PC-3 (cell line): Measurements from ENCODE around the gene TAP2. TPM values are rescaled to one million over a fixed set of nuclear protein-coding genes. Genes with fewer than 3 reads are reported as not detected.

ENCODE experiments used
- ATAC-seq: fragments of 200-7000 bp; cut with Tn5 transposase; 2 replicates; pipeline ENCODE4 v1.9.1; 2020; ENCODE audit warnings: mild to moderate bottlenecking, moderate library complexity
- BruUV-seq: library from RNA; stranded (reverse); fragments of 400-500 nt; replicated peaks from 2 replicates; lab custom pipeline; 2021; lab: Mats Ljungman, UMichigan
- CTCF ChIA-PET: fragments of 300-600 bp; sonication (Branson Sonifier 250); formaldehyde crosslinking; loops from one replicate; lab custom pipeline; 2022; ENCODE audit warnings: antibody characterized with exemption; lab: Charles Lee
- POLR2A ChIA-PET: fragments of 300-600 bp; sonication (Branson Sonifier 250); formaldehyde crosslinking; loops from one replicate; lab custom pipeline; 2022; ENCODE audit warnings: antibody characterized with exemption; ENCODE audit not compliant: unreplicated experiment; lab: Charles Lee
- DNase-seq: peaks from one replicate; pipeline ENCODE4 v3.0.0-alpha.2; 2015
- H2AFZ ChIP-seq: fragments of 300-600 bp; sonication (generic); 2 replicates; pipeline ENCODE4 v1.6.0; 2016; ENCODE audit warnings: antibody characterized with exemption, low read length
- H3F3A ChIP-seq: fragments of 300-600 bp; sonication (generic); one replicate; pipeline ENCODE4 v1.6.0; 2017; ENCODE audit warnings: antibody characterized with exemption, low read length, control low read depth, mild to moderate bottlenecking; ENCODE audit not compliant: unreplicated experiment
- H3K27ac ChIP-seq: fragments of 300-600 bp; sonication (generic); 2 replicates; pipeline ENCODE4 v1.5.1; 2016; ENCODE audit warnings: mild to moderate bottlenecking, low read length
- H3K27me3 ChIP-seq: fragments of 300-600 bp; sonication (generic); 2 replicates; pipeline ENCODE4 v1.6.1; 2016; ENCODE audit warnings: low read length, mixed read lengths
- H3K36me3 ChIP-seq: fragments of 300-600 bp; sonication (generic); 2 replicates; pipeline ENCODE4 v1.6.1; 2016; ENCODE audit warnings: low read depth, mixed run types, low read length, mixed read lengths
- H3K4me1 ChIP-seq: fragments of 300-600 bp; sonication (generic); 2 replicates; pipeline ENCODE4 v1.5.1; 2016; ENCODE audit warnings: low read length; ENCODE audit not compliant: insufficient read depth
- H3K4me2 ChIP-seq: fragments of 300-600 bp; sonication (generic); 2 replicates; pipeline ENCODE4 v1.6.0; 2016; ENCODE audit warnings: low read length
- H3K4me3 ChIP-seq: fragments of 300-600 bp; sonication (generic); 2 replicates; pipeline ENCODE4 v1.5.1; 2016; ENCODE audit warnings: mild to moderate bottlenecking, low read length, mixed read lengths
- H3K79me2 ChIP-seq: fragments of 300-600 bp; sonication (generic); 2 replicates; pipeline ENCODE4 v1.6.1; 2017; ENCODE audit warnings: low read length, mixed read lengths
- H3K9ac ChIP-seq: fragments of 300-600 bp; sonication (generic); 2 replicates; pipeline ENCODE4 v1.6.0; 2016; ENCODE audit warnings: mild to moderate bottlenecking, low read length
- H3K9me2 ChIP-seq: fragments of 300-600 bp; sonication (generic); replicated peaks from 2 replicates; pipeline ENCODE4 v1.6.1; 2016; ENCODE audit warnings: mixed run types, low read length, mixed read lengths
- H3K9me3 ChIP-seq: fragments of 300-600 bp; sonication (generic); 2 replicates; pipeline ENCODE4 v1.6.1; 2016; ENCODE audit warnings: low read length, mixed read lengths
- H4K20me1 ChIP-seq: fragments of 300-600 bp; sonication (generic); 2 replicates; pipeline ENCODE4 v1.6.1; 2016; ENCODE audit warnings: low read length, mixed read lengths
- EZH2 ChIP-seq: fragments of 300-600 bp; sonication (generic); IDR thresholded peaks from one replicate; pipeline ENCODE4 v1.6.1; 2017; ENCODE audit warnings: antibody characterized with exemption, mild to moderate bottlenecking, low read length; ENCODE audit not compliant: unreplicated experiment
- EZH2phosphoT487 ChIP-seq: fragments of 300-600 bp; sonication (generic); IDR thresholded peaks from 2 replicates; pipeline ENCODE4 v1.6.1; 2018; ENCODE audit warnings: mild to moderate bottlenecking, antibody characterized with exemption, low read length, borderline replicate concordance
- intact Hi-C: fragments of 100-400 bp; cut with micrococcal nuclease; formaldehyde crosslinking; loops from 2 replicates; pipeline ENCODE4 v1.9.0; 2023
- total RNA-seq: library from RNA; depleted of rRNA; stranded (reverse); fragments of >200 nt; gene quantifications from 2 replicates; pipeline ENCODE4 v1.2.3, GENCODE V29; 2014
- TF ChIP-seq, protein P1 (sequence below): fragments of 300-600 bp; sonication (generic); conservative IDR thresholded peaks from 2 replicates; pipeline ENCODE4 v1.5.1; 2017; ENCODE audit warnings: antibody characterized with exemption, low read depth, mild to moderate bottlenecking, low read length

Gene TAP2
- total RNA-seq, 1 experiment from 2014 or later, result 93.0 TPM

DNA sequence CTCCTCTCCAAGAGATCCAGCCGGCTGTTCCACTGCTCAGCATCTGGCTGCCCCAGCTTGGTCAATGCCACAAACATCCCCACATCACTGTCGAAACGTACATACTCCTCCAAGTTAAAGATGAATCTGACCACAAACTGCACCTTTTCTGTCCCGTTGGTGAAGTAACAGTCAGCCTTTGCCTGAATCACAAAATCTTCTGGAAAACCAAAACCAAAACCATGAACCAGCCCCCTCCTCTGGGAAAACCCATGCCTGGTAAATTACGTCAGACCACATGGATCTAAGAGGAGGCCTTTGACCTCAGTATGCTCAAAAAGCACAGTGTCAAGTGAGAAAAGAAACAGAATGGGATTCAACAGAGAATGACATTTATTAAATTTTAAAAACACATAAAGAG, 23.4 kb downstream of the TAP2 start:
- DNase-seq (no peak), ATAC-seq (no peak)
- ChIA-PET CTCF (no interaction called here), POLR2A (no interaction called here)
- no peak overlapping the region for H3K9ac ChIP-seq
- peaks cover 18% of the 10 kb centered on the region for H3K4me1 ChIP-seq
- no peak overlapping the region for H3K27ac ChIP-seq
- H3K36me3 ChIP-seq, result no peaks in the 10 kb centered on the region
- no peak overlapping the region for H2AFZ ChIP-seq
- intact Hi-C loops, result no loop called here
- H3K9me3 ChIP-seq, result no peaks in the 10 kb centered on the region
- H3K79me2 ChIP-seq, result no peaks in the 10 kb centered on the region
- no TSS peak for BruUV-seq
- H3K4me3 ChIP-seq, result no peak overlapping the region
- no peak overlapping the region for H3K4me2 ChIP-seq
- no peaks in the 10 kb centered on the region for H4K20me1 ChIP-seq
- H3K27me3 ChIP-seq, result 0 out of 2 replicates have a peak, but pooled peaks cover 3% of the 10 kb centered on the region
- no peaks in the 10 kb centered on the region for H3K9me2 ChIP-seq
- TF ChIP-seq, protein P1, sequence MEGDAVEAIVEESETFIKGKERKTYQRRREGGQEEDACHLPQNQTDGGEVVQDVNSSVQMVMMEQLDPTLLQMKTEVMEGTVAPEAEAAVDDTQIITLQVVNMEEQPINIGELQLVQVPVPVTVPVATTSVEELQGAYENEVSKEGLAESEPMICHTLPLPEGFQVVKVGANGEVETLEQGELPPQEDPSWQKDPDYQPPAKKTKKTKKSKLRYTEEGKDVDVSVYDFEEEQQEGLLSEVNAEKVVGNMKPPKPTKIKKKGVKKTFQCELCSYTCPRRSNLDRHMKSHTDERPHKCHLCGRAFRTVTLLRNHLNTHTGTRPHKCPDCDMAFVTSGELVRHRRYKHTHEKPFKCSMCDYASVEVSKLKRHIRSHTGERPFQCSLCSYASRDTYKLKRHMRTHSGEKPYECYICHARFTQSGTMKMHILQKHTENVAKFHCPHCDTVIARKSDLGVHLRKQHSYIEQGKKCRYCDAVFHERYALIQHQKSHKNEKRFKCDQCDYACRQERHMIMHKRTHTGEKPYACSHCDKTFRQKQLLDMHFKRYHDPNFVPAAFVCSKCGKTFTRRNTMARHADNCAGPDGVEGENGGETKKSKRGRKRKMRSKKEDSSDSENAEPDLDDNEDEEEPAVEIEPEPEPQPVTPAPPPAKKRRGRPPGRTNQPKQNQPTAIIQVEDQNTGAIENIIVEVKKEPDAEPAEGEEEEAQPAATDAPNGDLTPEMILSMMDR, result no peak
- TF ChIP-seq EZH2 (no peak), EZH2phosphoT487 (no peak)
- no peaks in the 10 kb centered on the region for H3F3A ChIP-seq

DNA sequence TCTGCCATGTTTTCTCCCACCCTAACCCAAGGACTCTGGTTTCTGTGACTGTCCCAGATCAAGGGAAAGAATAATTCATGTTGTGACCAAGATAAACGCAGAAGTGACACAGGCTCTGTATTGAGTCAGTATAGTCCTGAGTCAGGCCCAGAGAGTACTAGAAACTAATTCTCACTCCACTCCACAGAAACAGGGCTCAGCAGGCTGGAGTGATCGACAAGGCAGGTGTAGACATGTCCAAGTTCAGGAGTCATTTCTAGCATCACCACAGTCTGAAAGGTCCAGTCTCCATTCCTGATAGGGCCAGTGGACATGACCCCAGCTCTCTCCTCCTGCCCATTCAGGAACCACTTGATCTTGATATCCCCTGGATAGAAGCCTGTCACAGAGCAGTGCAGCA, 24.4 kb downstream of the TAP2 start:
- Histone ChIP-seq H3K4me2 (no peak overlapping the region), H3K79me2 (no peaks in the 10 kb centered on the region), H3K36me3 (no peaks in the 10 kb centered on the region), H3K9me3 (no peaks in the 10 kb centered on the region), H2AFZ (no peak overlapping the region), H3K4me3 (no peak overlapping the region), H3K9me2 (no peaks in the 10 kb centered on the region), H4K20me1 (no peaks in the 10 kb centered on the region), H3K4me1 (peaks cover 12% of the 10 kb centered on the region), H3K27me3 (0 out of 2 replicates have a peak, but pooled peaks cover 3% of the 10 kb centered on the region), H3F3A (no peaks in the 10 kb centered on the region), H3K27ac (no peak overlapping the region), H3K9ac (no peak overlapping the region)
- TF ChIP-seq, protein P1, result no peak
- TF ChIP-seq EZH2phosphoT487 (no peak), EZH2 (no peak)
- BruUV-seq, result no TSS peak
- ChIA-PET CTCF (no interaction called here), POLR2A (no interaction called here)
- ATAC-seq (no peak), DNase-seq (no peak)
- intact Hi-C loops, result no loop called here

GRCh38 chr6:32809171-32809570, 29.4 kb downstream of the TAP2 start:
- intact Hi-C loops, result no loop called here
- H3K36me3 ChIP-seq, result no peaks in the 10 kb centered on the region

More at GRCh38 chr6:32809171-32809570, 29.4 kb downstream of the TAP2 start:
- Histone ChIP-seq H3K9me2 (no peaks in the 10 kb centered on the region), H3K27ac (no peak overlapping the region), H4K20me1 (no peaks in the 10 kb centered on the region), H3K4me1 (no peaks in the 10 kb centered on the region; the same call in 1 of the 2 replicates), H2AFZ (no peak overlapping the region), H3F3A (no peaks in the 10 kb centered on the region), H3K27me3 (peaks cover 16% of the 10 kb centered on the region), H3K4me3 (no peak overlapping the region), H3K4me2 (no peak overlapping the region), H3K79me2 (no peaks in the 10 kb centered on the region), H3K9me3 (no peaks in the 10 kb centered on the region), H3K9ac (no peak overlapping the region)
- ATAC-seq, result no peak
- TF ChIP-seq, protein P1, result no peak
- TF ChIP-seq EZH2phosphoT487, result no peak
- POLR2A ChIA-PET, result no interaction called here
- BruUV-seq, result no TSS peak
- CTCF ChIA-PET, result no interaction called here
- no peak for DNase-seq
